NB4 (cell line): ENCODE results near the gene TMEM178B.

ENCODE experiments used
- CTCF ChIP-seq: IDR thresholded peaks from one replicate; pipeline ENCODE4 v1.5.1; 2012; ENCODE audit warnings: low read depth, low read length
- MAX ChIP-seq: IDR thresholded peaks from 2 replicates; pipeline ENCODE4 v1.6.1; 2011; ENCODE audit warnings: low read depth, low read length
- MYC ChIP-seq: IDR thresholded peaks from 2 replicates; pipeline ENCODE4 v1.6.1; 2011; ENCODE audit warnings: low read depth, low read length
- POLR2A ChIP-seq: IDR thresholded peaks from 2 replicates; pipeline ENCODE4 v1.6.1; 2011; ENCODE audit warnings: mild to moderate bottlenecking; ENCODE audit not compliant: insufficient read length; ENCODE audit errors: extremely low read depth

GRCh38 chr7:141114029-141114664 is 40.3 kb downstream of the TMEM178B start:
- TF ChIP-seq MYC, result no peak
- TF ChIP-seq POLR2A, result no peak
- TF ChIP-seq CTCF, result no peak
- TF ChIP-seq MAX, result no peak
